Motor neuron (in vitro differentiated cells): Measurements from ENCODE around the gene JAML. TPM values are rescaled to one million over a fixed set of nuclear protein-coding genes. Genes with fewer than 3 reads are reported as not detected.

Source experiments
- ATAC-seq, 8 experiments: fragments of 200-7000 bp; cut with Tn5 transposase; replicated peaks in 6 of 8; 2 replicates each; pipeline ENCODE4 v1.8.0; 2021; ENCODE audit warnings: mild to moderate bottlenecking in 8 of 8, moderate library complexity in 8 of 8
- H3K27ac ChIP-seq, 2 donors: fragments of 250-450 bp; sonication (Bioruptor Pico); 2 replicates each; pipeline ENCODE4 v1.9.0; 2021; ENCODE audit warnings: antibody characterized with exemption in 2 of 2, mild to moderate bottlenecking in 2 of 2, moderate library complexity in 1 of 2
- H3K4me1 ChIP-seq, 2 donors: fragments of 250-450 bp; sonication (Bioruptor Pico); replicated peaks in 1 of 2; 2 replicates each; pipeline ENCODE4 v1.6.1; 2021; ENCODE audit warnings: antibody characterized with exemption in 2 of 2, mild to moderate bottlenecking in 2 of 2, moderate library complexity in 1 of 2
- H3K4me3 ChIP-seq, 5 donors: fragments of 250-450 bp; sonication (Bioruptor Pico); 2 replicates each; pipeline ENCODE4 v1.9.0; 2021; ENCODE audit warnings: antibody characterized with exemption in 5 of 5, mild to moderate bottlenecking in 5 of 5, moderate library complexity in 4 of 5
- WGBS, 10 experiments: fragments of 450-650 bp; shearing (Covaris generic); methylation state at CpG; one replicate each; pipeline ENCODE4 v1.0.0; 2022; 5-methylcytosine and 5-hydroxymethylcytosine counted together
- in situ Hi-C, 9 experiments: fragments of 400-800 bp; cut with MboI; loops; one replicate each; pipeline ENCODE4 v1.15.0; 2021; ENCODE audit warnings: low sequenced_read_pairs in 9 of 9, low pct_unique_long_range_greater_than_20kb in 2 of 9; ENCODE audit not compliant: unreplicated experiment in 9 of 9
- total RNA-seq, 8 experiments: library from RNA; unstranded; fragments of 300-600 nt; gene quantifications; 2 replicates each; pipeline versions ENCODE4 v1.2.3 to v1.2.4, GENCODE V29; 2022

JAML gene
- total RNA-seq, 8 experiments from 2014 or later = 0.13 to 3.1 (median 1.4) TPM; not detected in 1

- no peak overlapping the region for H3K27ac ChIP-seq
- no peak for ATAC-seq
- peaks cover 0 to 4% of the 10 kb centered on the region in 2 donors for H3K4me1 ChIP-seq
- in situ Hi-C loops = no loop called here
- H3K4me3 ChIP-seq = no peak overlapping the region
- 45 to 88% (median 76%) methylated on average over 1 to 2 of the region's 2 CpGs; no CpG with 5 or more reads in 4 of the 10 experiments for WGBS, 10 experiments
Observed at GRCh38 chr11:118148856-118149255, 76.0 kb downstream of the JAML start.

- in situ Hi-C loops = no loop called here
- WGBS, 10 experiments = 0 to 80% (median 42%) methylated on average over 1 to 2 of the region's 8 CpGs; no CpG with 5 or more reads in 5 of the 10 experiments
- H3K27ac ChIP-seq = no peak overlapping the region
- peaks cover 0 to 4% of the 10 kb centered on the region in 2 donors for H3K4me1 ChIP-seq
- no peak overlapping the region for H3K4me3 ChIP-seq
- ATAC-seq = no peak
Observed at GRCh38 chr11:118148240-118148639, 76.6 kb downstream of the JAML start.

GRCh38 chr11:118147502-118147901 is 77.3 kb downstream of the JAML start:
- Histone ChIP-seq H3K27ac (no peak overlapping the region), H3K4me1 (peaks cover 0 to 4% of the 10 kb centered on the region in 2 donors), H3K4me3 (no peak overlapping the region)
- WGBS, 10 experiments = 29 to 100% (median 50%) methylated on average over 1 to 3 of the region's 3 CpGs; no CpG with 5 or more reads in 5 of the 10 experiments
- no peak for ATAC-seq
- in situ Hi-C loops = no loop called here

- no peak overlapping the region for H3K27ac ChIP-seq
- 73 to 100% (median 90%) methylated on average over 1 to 6 of the region's 6 CpGs; no CpG with 5 or more reads in 3 of the 10 experiments for WGBS, 10 experiments
- H3K4me3 ChIP-seq = no peak overlapping the region
- in situ Hi-C loops = no loop called here
- no peak for ATAC-seq
- no peaks in the 10 kb centered on the region for H3K4me1 ChIP-seq
Observed at GRCh38 chr11:118146554-118146953, 78.3 kb downstream of the JAML start.

- Histone ChIP-seq H3K4me1 (no peaks in the 10 kb centered on the region), H3K27ac (no peak overlapping the region), H3K4me3 (peak overlapping the region; percentile 46 to 68 (median 49))
- ATAC-seq = peak; percentile 79 to 95 (median 90)
- 0 to 3% (median 0%) methylated on average over 1 to 9 of the region's 78 CpGs; no CpG with 5 or more reads in 6 of the 10 experiments for WGBS, 10 experiments
- in situ Hi-C loops = no loop called here
Observed at GRCh38 chr11:118145285-118146227, 79.3 kb downstream of the JAML start.

GRCh38 chr11:118144301-118145268 is 80.2 kb downstream of the JAML start:
- peak overlapping the region in 1 of 5 donors; percentile 49 for H3K4me3 ChIP-seq
- WGBS, 10 experiments = 4 to 70% (median 61%) methylated on average over 2 to 12 of the region's 20 CpGs
- in situ Hi-C loops = no loop called here
- no peaks in the 10 kb centered on the region for H3K4me1 ChIP-seq
- no peak overlapping the region for H3K27ac ChIP-seq
- ATAC-seq = no peak

Other genes with a start within 250 kb of the JAML start
- gene IL10RA, start 238.6 kb downstream of the JAML start, total RNA-seq = 1 to 10 TPM in 4 of 8 experiments, under 1 TPM in 3, not detected in 1; 0.33 to 3.4 (median 1.0) TPM
- gene TMPRSS4, start 147.9 kb downstream of the JAML start, total RNA-seq = 1 to 10 TPM in 3 of 8 experiments, under 1 TPM in 4, not detected in 1; 0.13 to 5.2 (median 0.88) TPM
- gene SMIM35, start 138.0 kb downstream of the JAML start, total RNA-seq = under 1 TPM in 5 of 8 experiments, not detected in 3; 0.09 to 0.52 (median 0.17) TPM
- gene SCN4B, start 72.2 kb downstream of the JAML start, total RNA-seq = 1 to 10 TPM in 3 of 8 experiments, under 1 TPM in 5; 0.37 to 8.6 (median 0.93) TPM
- gene SCN2B, start 48.4 kb downstream of the JAML start, total RNA-seq = 1 to 10 TPM in 1 of 8 experiments, under 1 TPM in 7; 0.08 to 3.4 (median 0.22) TPM
- 1 to 10 TPM in 3 of 8 experiments, under 1 TPM in 3, not detected in 2; 0.08 to 6.2 (median 0.75) TPM for gene MPZL3, start 27.4 kb upstream of the JAML start, total RNA-seq
- 10 to 100 TPM in 1 of 8 experiments, 1 to 10 TPM in 2, under 1 TPM in 3, not detected in 2; 0.29 to 51.4 (median 1.0) TPM for gene MPZL2, start 39.3 kb upstream of the JAML start, total RNA-seq
- 1 to 10 TPM in 1 of 8 experiments, under 1 TPM in 3, not detected in 4; 0.17 to 1.2 (median 0.43) TPM for gene CD3E, start 79.7 kb upstream of the JAML start, total RNA-seq
- gene CD3D, start 117.7 kb upstream of the JAML start, total RNA-seq = not detected
- under 1 TPM in 3 of 8 experiments, not detected in 5; 0.24 to 0.71 (median 0.52) TPM for gene CD3G, start 119.3 kb upstream of the JAML start, total RNA-seq
- 10 to 100 TPM; 25.3 to 57.3 (median 39.1) TPM for gene UBE4A, start 134.6 kb upstream of the JAML start, total RNA-seq
- gene ATP5MG, start 176.6 kb upstream of the JAML start, total RNA-seq = 100 to 1,000 TPM; 145 to 207 (median 182) TPM
- 10 to 100 TPM; 23.2 to 70.5 (median 47.6) TPM for gene KMT2A, start 211.5 kb upstream of the JAML start, total RNA-seq